CD1c-positive myeloid dendritic cell (primary cell): ENCODE results near the gene SAXO1.
"Not testable (repeated sequence)": the region's sequence is repeated elsewhere in the genome, so short reads cannot be mapped to it uniquely, and the experiment has no call there.

ENCODE experiments used
- DNase-seq: peaks from one replicate; pipeline ENCODE4 v3.0.0-alpha.2; 2016; ENCODE audit errors: extremely low spot score

SAXO1 gene

GRCh38 chr9:18999173-18999785, 33.7 kb downstream of the SAXO1 start:
- no peak for DNase-seq

- DNase-seq: no peak
These were observed 35.9 kb downstream of the SAXO1 start for GRCh38 chr9:18997151-18997550.

- no peak for DNase-seq
These were observed 36.8 kb downstream of the SAXO1 start for GRCh38 chr9:18996211-18996610.

- DNase-seq: no peak
These were observed 38.6 kb downstream of the SAXO1 start for GRCh38 chr9:18994263-18994916.

GRCh38 chr9:18991197-18991596, 41.8 kb downstream of the SAXO1 start:
- DNase-seq: not testable (repeated sequence)

GRCh38 chr9:18990494-18990893, 42.5 kb downstream of the SAXO1 start:
- DNase-seq: no peak

GRCh38 chr9:18989865-18990264, 43.1 kb downstream of the SAXO1 start:
- DNase-seq: no peak

GRCh38 chr9:18989097-18989496, 43.9 kb downstream of the SAXO1 start:
- DNase-seq: no peak

- DNase-seq: no peak
These were observed 45.0 kb downstream of the SAXO1 start for GRCh38 chr9:18988003-18988402.

GRCh38 chr9:18985996-18986395, 47.0 kb downstream of the SAXO1 start:
- no peak for DNase-seq

- DNase-seq: no peak
These were observed 47.5 kb downstream of the SAXO1 start for GRCh38 chr9:18985464-18985951.

GRCh38 chr9:18982262-18982620, 50.8 kb downstream of the SAXO1 start:
- no peak for DNase-seq

- no peak for DNase-seq
These were observed 51.3 kb downstream of the SAXO1 start for GRCh38 chr9:18981476-18982261.

GRCh38 chr9:18980189-18980588, 52.8 kb downstream of the SAXO1 start:
- no peak for DNase-seq

GRCh38 chr9:18979367-18979766, 53.6 kb downstream of the SAXO1 start:
- no peak for DNase-seq

- no peak for DNase-seq
These were observed 54.8 kb downstream of the SAXO1 start for GRCh38 chr9:18978188-18978587.

GRCh38 chr9:18976709-18977531, 56.1 kb downstream of the SAXO1 start:
- no peak for DNase-seq

GRCh38 chr9:18976221-18976708, 56.7 kb downstream of the SAXO1 start:
- DNase-seq: no peak

GRCh38 chr9:18973348-18973747, 59.7 kb downstream of the SAXO1 start:
- DNase-seq: no peak

GRCh38 chr9:18972675-18973074, 60.3 kb downstream of the SAXO1 start:
- no peak for DNase-seq

GRCh38 chr9:18971909-18972308, 61.1 kb downstream of the SAXO1 start:
- DNase-seq: no peak

GRCh38 chr9:18971404-18971803, 61.6 kb downstream of the SAXO1 start:
- no peak for DNase-seq
